ENCODE measurements around the gene SYK.

SYK gene

GRCh38 chr9:90854637-90855175 lies 53.1 kb downstream of the SYK start:
- no peak for DNase-seq

- no peak for DNase-seq
These were observed 53.7 kb downstream of the SYK start for GRCh38 chr9:90855208-90855902.

GRCh38 chr9:90857091-90857490 lies 55.5 kb downstream of the SYK start:
- DNase-seq = no peak

GRCh38 chr9:90857855-90858254 lies 56.2 kb downstream of the SYK start:
- no peak for DNase-seq

DNA sequence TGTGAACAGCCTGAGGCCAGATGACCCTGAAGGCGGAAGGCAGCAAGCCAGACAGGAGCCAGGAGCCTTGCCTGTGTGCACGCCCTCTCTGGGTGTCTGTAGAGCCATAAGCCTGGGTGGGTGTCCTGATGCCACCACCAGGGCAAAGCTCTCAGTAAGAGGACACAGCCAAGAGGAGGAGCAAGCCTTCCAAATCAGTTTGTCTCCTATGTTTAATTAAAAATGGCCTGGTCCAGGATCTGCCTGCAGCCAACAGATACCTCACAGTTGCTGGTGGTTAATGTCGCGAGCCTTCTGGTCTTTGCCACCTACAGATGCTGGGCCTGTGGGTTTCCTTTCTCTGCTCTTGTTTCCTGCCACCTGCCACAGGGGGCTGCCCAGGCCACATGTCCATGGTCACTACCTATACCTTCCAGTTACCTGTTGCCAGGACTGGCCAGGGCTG lies 56.9 kb downstream of the SYK start:
- no peak for DNase-seq

- no peak for DNase-seq
These were observed 58.8 kb downstream of the SYK start for GRCh38 chr9:90860382-90860781.

DNA sequence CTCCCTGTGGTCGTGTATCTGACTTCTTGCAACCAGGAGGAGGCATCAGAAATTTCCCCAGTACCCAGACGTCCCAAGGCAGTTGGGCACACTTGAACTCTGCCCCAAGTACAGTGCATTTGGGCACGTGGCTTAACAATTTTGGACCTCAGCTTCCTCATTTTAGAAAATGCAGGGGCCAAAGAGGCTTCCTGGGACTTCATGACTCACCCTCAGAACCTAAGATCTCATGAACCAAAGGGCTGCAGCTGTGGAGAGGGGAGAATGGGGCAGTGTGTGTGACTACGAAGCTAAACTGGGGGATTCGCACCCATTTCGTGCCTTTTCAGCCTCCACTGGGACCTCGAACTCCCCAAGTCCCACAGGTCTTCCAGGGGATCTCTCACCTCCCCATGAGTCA lies 59.2 kb downstream of the SYK start:
- DNase-seq = no peak

GRCh38 chr9:90861380-90861779 lies 59.8 kb downstream of the SYK start:
- no peak for DNase-seq

- DNase-seq = no peak
These were observed 60.5 kb downstream of the SYK start for GRCh38 chr9:90861826-90862740.

DNA sequence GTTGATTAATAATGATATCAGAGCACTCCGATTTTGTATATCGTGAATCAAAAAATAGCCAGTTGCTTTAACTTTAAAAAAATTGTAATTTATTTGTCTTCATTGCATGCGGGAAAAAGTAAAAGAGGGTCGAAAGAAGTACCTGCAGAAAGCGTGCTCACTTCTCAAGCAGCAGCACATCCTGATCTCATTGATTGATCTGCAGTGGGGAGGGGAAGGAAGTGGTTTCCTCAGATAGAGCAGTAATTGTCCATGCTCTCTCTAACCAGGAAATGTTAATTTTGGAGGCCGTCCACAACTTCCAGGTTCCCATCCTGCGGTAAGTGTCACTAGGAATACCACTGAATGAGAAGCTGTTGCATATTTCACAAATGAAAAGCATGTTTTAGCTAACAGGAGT lies 63.2 kb downstream of the SYK start:
- no peak for DNase-seq

- no peak for DNase-seq
These were observed 65.5 kb downstream of the SYK start for GRCh38 chr9:90867101-90867500.

GRCh38 chr9:90868555-90868954 lies 66.9 kb downstream of the SYK start:
- DNase-seq = no peak

DNA sequence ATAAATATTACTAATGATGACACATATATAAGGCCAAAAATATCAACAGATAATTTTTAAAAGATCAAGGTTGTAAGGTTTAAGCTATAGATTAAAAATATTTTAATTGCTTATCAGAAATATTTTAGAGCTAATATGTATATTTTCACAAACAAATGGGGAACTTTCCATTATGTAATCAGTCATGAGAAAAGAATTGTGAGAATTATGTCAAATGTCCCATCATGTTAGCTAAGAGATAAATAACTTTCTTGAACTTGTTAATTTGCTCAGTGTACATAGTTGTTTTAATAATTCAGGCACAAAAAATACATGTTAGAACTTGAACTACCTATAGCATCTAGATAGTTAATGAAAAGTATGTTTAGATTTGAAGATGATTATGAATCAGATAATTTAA lies 67.7 kb downstream of the SYK start:
- no peak for DNase-seq

DNA sequence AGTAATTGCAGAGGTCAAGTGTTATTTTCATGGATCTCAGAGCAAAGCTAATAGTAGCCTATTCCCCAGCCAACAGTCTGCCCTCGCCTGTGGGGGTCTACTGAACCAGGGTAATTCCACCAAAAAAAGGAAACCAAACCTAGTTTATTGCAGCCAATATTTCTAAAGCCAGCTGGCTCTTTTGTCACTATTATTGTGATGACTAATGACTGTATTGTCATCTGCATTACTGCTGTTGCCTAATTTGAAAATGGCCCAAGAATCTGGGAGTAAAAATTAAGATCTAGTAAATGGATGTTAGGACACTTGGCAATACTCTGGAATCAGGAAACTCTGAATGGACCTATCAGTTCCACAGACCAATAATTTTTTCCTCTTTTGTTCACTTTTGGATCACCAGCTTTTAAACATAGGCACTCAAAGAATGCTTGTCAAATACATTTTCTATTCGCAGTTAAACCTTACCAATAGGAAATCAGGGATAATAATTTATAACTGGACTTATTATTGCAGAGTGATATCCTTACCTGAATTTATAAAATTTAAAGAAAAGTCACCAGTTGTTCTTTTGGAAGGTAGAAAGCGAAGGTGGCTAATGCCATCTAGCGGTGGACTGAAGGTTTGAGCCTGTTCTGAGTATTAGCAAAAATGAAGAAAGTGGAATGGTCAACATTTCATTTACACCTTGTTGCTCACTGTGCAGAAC lies 69.2 kb downstream of the SYK start:
- peak; percentile 33 for DNase-seq

DNA sequence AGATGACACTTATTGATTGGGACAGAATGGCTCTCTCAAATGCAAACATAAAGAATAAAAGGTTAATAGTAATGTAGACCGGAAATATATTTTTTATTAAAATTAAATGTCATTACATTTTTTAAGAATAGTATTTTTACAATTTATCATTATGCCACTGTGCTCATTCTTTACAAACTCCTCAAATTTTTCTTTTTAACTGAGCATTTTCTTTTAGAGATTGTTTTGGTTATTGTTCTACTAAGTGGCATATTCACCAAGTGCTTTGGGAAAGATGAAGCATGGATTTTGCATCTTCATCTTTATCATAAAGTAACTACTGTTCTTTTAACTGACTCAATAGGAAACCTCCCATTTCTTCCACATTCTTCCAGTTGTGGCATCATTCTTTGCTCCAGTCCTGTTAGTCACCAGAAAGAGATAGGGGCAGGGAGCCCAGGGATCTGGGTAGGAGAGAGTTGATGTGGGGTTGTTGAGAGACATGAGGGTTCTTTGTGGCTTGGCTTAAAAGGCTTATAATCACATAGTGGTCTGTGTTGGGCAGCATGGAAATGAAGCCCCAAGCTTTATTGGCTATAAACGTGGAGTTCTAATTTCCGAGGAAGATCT lies 69.8 kb downstream of the SYK start:
- DNase-seq = no peak

DNA sequence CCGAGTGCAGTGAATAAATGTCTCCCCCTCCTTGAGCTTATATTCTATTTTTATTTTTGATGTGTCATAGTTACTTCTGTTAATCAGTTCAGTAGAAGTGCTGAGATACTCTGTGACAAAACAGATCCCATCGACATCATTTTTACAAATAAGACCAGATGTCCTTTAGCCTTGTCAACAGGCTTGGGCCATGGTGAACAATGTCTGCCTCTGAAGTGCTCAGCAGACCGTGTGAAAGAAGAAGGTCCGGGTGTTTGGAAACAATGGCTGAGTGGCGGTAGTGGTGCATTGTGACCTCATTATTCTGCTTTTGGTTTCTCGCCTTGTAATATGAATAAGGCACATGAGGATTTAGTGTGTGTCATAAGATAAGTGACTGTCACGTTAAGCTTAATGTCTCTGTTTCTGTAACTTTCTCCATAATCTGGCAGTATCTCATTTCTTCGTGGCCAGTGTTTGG lies 71.2 kb downstream of the SYK start:
- peak; percentile 94 for DNase-seq

DNA sequence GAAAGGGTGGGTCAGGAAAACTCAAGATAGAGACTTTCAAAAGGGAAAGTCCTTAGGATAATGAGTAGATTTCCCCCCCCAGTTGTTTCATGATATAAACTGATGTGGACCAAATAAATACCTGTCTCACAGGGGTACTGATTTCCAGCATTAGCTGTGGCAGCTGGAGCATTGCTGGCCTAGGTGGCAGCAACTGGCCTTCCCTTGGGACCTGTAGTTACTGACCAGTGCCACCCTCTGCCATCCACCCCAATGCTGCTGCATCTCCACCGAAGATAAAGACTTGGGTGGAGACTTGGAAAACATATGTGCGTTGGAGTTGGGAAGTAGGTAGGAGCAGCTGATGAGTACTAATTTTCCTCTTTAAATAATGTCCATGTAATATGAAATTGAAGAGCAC lies 71.8 kb downstream of the SYK start:
- no peak for DNase-seq

- DNase-seq = no peak
These were observed 72.6 kb downstream of the SYK start for GRCh38 chr9:90874194-90874593.

- DNase-seq = peak; percentile 26
These were observed 76.9 kb downstream of the SYK start for GRCh38 chr9:90878562-90878961.

GRCh38 chr9:90880066-90880465 lies 78.4 kb downstream of the SYK start:
- no peak for DNase-seq

DNA sequence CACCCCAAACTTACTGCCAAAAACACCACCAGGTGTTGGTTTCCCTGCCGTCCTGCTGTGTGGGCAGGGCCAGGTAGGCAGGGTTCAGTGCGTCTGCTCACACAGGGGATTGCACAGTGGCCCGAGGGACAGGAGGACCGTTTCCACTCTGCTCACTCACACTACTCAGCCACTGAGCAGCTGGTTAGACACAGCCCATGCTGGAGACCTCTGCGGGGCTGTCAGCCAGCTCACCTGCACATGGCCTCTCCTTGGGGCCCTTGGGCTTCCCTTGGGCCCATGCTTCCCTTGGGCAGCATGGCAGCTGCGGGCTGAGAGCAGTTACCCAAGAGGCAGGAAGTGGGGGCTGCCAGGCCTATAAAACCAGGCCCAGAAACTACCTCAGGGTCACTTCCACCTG lies 79.0 kb downstream of the SYK start:
- DNase-seq = no peak

- DNase-seq = no peak
These were observed 80.0 kb downstream of the SYK start for GRCh38 chr9:90881648-90882047.
